HT1080 (cell line): ENCODE data around the gene DCP1B. TPM values are rescaled to one million over a fixed set of nuclear protein-coding genes. Genes with fewer than 3 reads are reported as not detected.

Source experiments
- DNase-seq: peaks from one replicate; pipeline ENCODE4 v3.0.0-alpha.2; 2015; ENCODE audit warnings: low read depth
- polyA plus RNA-seq, 2 experiments: library from polyadenylated mRNA; depleted of rRNA; stranded (reverse); fragments of >200 nt; gene quantifications; 2 replicates each; pipeline ENCODE4 v1.2.3, GENCODE V29; 2015
- total RNA-seq: library from RNA; depleted of rRNA; stranded (reverse); fragments of >200 nt; shearing (Covaris generic); gene quantifications from 2 replicates; pipeline ENCODE4 v1.2.3, GENCODE V29; 2014; rRNA removed

The DCP1B gene
- 13.0 and 15.9 TPM in 2 replicates for total RNA-seq
- polyA plus RNA-seq (2015; cell fraction: cytosol; rRNA removed): 22.2 and 23.5 TPM in 2 replicates
- polyA plus RNA-seq (2015; cell fraction: nucleus; rRNA removed): 28.2 and 28.6 TPM in 2 replicates

DNA sequence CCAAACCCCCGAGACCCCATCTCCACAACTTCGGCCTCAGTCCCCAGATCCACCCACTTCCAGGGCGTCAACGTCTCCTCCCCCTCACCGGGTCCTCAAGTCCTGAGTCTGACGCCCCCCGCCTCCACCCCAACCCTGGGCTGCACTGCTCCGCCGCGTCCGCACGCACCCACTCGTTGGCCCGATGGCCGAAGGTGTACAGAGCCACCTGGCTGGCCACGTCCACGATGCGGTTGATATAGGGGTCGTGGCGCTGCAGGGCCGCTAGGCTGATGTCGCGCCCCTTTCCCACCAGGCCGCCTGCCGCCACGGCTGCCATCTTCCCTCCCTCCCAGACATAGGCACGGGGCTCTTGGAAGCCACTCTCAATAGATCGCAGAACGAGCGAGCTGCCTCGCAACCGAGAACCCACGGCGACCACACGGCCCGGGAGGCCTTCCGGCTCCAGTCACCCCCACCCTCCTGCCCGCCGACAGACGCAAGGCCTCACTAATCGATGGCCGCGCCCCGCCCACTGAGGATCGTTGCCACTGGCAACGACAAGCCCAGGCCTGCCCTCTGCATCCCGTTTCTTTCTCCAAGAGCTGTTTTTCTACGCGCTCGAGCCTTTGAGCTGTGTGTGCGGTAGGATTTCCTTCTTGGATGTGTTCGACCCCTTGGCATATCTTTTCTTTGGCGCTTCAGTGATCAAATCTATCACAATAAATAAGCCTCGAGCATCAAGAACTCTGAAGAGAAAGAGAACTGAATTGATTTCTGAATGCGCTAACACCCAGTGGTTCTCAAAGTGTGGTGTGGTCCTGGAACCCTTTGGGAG, at the start of gene DCP1B:
TSS of gene DCP1B (minus strand) at position 345 of the 817 bp plus-strand sequence. CDS start at position 319, 26 bp downstream.
- DNase-seq: peak; percentile 97

DNA sequence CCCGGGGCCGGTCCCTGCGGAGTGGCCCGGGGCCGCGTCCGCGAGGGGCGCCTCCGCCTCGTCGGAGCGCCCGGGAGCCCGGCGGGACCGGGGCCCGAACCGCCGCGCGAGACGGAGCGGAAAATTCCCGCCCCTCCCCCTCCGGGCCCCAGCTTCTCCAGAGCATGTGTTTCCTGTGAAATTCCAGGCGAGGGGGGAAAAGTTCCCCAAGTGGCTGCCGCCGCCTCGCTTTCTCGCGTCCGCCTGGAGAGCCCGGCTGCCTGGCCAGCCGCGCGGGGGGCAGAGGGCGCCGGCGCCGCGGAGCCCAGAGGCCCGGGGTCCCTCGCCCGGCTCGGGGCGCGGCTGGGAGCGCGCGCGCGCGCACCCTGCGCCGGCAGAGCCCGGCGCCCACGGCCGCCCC, 49.4 kb upstream of the DCP1B start:
- DNase-seq: no peak

- DNase-seq: no peak
Measured at GRCh38 chr12:2052826-2053678, 48.8 kb upstream of the DCP1B start, which contains the start of gene CACNA1C. Gene CACNA1C (plus strand): TSS chr12:2052987. CDS start chr12:2053563, 576 bp downstream.

DNA sequence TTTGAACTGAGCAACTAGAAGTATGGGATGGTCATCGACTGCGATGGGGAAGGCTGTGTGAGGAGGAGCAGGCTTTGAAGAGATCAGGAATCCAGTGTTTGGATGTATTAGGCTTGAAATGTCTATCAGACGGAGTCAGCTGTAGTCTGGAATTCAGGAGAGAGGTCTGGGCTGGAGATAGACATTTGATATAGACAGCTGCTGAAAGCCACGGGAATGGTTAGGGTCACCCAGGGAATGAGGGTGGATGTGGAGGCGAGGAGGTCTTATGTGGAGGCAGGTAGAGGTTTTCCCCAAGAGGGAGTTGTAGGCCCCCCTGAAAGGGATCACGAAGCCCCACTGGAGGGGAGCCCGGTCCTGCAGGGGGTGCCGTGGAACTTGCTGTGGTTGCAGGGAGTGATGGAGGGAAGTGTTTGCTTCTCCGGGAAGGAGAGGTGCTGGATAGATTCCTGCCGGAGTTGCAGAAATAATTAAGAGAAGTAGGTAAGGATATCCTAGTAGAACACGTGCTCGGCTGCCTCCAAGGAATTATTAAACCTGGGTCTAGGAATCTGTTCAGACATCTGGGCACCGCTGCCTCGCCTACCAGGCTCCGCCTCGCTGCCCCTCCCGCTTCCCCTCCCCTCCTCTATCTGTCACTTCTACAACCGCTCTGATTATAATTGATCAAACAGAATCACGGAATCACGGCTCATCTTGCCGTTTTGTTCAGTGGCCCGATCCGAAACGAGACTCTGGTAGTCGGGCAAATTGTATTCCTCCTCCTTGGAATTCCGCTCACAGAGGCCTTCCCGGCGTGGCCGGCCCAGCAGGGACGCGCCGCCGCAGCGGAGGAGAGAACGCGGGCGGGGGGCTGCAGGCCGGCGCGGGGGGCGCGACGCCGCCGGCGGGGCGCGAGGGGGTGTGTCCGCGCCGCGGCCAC, 47.7 kb upstream of the DCP1B start:
- no peak for DNase-seq

DNA sequence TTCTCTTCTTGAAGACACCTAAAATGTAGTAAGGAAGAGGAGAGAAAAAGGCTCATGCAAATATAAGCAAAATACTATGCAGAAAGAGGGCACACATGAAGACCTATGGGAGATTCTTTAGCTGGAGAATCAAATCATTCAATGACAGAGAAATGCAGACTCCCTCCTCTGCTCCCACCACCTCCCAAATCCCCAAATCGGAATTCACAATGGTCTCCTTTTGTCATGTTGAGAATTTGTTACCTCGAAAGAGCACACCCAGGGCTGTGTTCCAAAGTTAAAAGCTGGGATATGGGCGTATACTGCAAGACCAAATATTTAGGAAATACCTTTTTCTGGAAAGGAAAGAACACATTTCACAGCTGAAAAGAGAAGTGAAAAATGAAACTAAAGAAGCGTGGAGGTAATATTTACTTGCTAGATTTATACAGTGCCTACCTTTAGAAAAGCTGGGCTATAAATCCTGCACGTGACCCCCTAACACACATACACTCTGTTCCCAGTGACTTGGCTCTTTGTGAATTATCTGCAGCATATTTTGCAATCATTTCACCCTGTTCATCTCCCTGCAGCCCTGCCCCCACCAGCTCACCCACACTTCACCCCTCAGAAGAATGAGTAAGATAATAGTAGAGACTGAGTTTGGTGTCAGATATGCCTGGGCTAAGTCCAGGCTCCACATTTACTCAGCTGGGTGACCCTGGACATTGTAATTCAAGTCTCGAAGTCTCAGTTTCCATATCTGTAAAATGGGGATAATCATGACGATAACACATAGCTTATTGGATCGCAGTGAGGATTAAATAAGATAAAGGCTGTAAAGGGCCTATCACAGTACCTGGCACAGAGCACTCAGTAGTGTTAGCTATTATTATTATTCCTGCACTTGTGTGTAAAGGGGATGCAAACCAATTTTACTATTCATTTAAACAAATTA, 45.6 kb upstream of the DCP1B start:
- DNase-seq: no peak

DNA sequence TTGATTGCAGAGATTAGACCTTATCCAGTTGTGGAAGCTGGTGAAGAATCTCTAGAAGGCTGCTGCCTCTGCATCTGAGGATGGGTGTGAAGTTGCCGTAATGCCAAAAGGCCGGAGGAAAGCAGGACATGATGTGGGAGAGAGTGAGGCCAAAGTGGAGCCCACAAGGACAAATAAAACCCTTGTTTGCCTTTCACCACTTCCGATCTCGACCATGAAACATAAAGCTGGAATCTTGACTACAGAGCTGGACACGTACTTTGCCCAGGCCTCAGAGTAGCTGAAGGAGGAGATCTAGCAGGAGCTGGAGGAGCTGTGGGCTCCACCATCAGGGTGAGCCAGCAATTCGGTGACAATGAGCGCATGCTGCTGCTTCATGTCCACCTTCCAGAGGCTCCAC, 43.5 kb upstream of the DCP1B start:
- peak; percentile 15 for DNase-seq

DNA sequence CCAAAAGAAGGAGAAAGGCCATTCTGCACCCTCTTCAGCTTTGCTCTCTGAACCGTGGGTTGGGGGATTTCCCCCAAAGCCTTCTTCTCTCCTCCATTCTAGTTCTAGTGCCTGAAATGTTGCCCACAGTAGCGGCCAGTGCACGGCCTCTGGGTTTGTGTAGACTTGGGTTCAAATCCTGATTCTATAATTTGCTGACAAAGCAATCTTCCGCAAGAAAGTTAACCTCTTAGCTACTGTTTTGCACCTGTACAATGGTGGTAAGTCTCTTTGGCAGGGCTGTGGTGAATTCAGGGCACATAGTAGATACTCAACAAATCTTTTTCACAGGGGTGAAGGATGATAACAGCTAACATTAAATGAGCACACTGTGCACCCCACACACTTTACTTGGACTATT, 42.7 kb upstream of the DCP1B start:
- no peak for DNase-seq

DNA sequence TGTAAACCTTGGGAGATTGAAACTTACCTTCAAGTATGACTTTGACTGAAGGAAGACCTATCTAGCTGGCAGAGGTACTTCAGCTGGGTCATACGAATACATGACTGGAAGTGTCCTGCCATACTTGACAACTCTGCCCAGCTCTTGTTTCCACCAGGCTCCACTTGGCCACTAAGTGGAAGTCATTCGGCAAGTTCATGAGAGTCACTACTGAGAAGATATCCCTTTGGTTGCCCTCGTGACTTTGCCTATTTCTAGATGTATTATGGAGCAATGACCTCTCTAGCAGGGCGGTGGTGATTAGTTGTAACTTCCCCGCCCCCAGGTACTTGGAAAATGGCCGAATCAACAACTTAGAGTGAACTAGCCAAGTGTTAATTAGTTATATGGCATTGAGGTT, 39.9 kb upstream of the DCP1B start:
- DNase-seq: no peak

- DNase-seq: no peak
Measured at GRCh38 chr12:2043054-2043453, 38.8 kb upstream of the DCP1B start.

DNA sequence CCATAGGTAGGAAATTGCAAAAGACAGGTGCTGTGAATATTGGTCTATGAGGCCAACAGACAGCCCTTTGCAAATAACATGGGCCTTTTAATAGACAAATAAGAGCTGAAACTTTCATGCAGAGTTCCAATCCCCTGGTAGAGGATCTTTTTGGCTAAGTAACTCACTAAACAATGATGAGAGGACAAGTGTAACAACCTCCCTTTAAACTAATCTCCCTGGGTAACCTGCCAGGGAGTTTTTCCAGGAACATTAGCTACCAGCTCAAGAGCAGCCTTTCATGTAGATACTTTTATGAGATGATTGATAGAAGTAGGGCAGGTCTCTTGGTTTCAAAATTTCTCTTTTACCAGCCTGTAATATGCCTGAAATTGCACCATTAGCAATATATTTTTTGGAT, 34.8 kb upstream of the DCP1B start:
- no peak for DNase-seq

DNA sequence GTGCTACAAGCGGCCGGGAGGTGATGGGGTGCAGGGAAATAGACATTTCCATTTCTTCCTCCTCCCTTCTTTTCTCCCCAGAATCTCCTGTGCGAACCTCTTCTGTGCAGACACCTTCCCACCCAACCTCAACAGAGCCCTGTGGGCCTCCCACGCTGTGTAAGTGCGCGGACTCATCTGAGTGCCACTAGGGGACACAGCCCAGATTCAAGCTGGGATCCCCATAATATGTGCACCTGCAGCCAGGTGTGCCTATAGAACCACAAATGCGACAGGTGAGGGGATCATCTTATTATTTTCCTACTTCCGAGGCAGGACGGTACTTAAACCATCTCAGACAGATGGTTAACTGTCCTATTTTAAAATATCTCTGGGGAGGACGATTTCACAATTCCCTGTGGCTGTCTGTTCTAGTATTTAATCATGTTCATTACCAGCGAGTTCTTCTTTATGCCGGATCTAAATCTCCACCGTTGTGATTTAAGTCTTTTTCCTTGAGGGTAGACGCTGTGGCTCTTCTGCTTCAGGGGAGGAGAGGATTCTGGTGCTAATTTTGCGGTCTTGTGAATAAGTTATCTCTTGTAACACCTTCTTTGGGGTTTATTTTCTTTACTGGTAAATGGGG, 31.3 kb upstream of the DCP1B start:
- no peak for DNase-seq

DNA sequence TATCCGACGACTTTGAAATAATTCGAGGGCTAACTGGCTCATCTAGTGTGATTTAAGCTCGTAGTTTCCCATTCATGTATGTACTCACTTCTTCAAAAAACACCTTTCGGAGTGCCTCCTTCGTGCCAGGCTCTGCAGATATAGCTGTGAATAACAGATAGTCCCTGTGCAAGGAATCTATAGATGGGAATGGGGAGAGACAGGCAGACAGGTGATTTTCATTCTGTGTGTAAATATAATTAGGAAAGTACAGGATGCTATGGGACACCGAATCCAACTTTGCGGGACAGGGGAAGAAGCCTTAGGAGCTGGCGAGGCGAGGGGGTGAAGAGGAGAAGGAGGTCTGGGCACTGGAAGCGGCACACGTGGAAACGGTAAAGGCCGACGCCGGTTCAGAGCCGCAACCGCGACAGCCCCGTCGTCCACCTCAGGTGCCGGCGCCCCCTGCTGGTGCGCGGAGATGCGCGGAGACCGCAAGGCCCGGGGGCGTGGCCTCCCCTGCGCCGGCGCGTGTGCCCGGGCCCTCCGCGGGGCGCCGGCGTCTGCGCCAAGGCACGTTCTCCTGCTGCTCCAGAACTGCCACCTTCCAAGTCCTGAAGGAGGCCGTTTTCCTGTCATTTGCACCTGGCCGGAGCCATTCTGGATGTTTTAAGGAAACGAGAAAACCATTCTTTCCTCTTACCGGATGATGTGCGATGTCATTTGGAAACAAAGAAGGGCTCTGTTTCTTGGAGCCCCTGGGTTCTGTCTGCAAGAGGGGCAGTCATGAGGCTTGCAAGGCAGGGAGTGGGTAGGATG, 30.6 kb upstream of the DCP1B start:
- peak; percentile 68 for DNase-seq

DNA sequence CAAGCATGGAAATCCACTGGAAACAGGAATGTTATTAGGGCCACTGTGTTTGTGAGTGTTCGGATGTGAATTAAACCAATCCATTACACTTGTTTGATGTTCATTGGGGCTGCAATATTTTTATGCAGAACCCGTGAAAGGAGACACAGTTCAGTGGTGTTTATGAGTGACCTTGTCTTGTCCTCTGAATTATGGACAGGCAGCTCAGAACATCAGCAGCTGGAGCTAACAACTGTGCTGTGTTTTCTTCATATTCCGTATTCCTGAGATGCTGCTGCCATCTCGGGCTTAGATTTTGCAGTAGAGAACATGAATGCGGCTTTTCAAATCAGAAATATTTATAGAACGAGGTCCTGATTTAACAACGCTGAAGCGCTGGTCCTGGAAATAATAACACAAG, 28.2 kb upstream of the DCP1B start:
- no peak for DNase-seq

DNA sequence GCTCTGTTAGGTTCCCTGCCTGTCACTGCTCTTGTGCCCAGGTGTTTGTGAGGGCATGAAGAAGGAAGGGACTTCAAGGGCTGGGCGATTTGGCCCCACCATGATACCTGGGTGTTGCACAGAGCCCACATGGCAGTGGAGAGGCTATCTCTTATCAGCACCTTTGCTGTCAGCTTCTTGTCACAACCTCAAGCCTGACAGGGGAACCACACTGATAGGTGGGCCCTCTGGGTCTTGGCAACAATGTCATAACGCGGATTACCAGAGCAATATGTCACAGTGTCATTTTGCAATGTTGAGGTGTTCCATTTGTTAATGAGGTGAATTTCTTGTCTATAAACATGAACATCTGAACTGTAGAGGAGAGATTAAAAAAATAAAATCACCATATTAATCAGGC, 25.6 kb upstream of the DCP1B start:
- no peak for DNase-seq

DNA sequence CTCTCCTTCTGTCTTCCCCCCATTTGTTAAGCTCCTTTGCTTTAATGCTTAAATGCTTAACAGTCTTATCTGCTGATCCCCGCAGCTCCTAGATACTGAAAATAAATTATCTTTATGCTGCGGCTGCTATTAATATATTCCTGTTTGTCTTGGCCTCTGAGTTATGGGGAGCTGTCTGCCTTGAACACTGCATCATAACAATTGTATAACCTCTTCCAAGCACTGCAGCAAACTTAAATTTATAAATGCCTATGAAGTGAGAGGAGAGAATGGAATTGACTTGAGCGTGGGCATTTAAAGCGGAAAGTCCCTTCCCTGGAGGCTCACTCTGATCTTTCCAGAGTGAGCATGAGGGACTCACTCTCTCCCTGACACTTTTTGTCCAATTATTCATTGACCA, 23.1 kb upstream of the DCP1B start:
- DNase-seq: no peak

DNA sequence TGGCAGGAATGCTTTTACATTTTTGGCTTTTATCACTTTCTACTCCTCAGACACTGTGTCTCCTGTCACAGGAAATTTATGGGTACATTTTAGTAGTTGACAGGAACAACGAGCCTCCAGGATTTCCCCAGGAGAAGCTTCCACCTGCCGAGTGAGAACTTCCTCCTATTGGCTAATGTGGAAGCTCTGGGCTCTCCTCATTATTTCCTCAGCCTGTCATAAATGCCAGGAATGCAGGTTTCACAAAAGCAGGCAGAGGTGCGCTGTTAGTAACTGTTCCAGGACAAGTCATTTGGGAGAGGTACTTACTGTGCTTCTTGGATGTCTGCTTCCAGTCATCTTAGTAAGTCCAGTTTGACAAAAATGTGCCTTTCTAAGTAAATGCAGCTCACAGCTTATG, 19.1 kb upstream of the DCP1B start:
- no peak for DNase-seq

GRCh38 chr12:2020511-2020910, 16.3 kb upstream of the DCP1B start:
- DNase-seq: no peak

DNA sequence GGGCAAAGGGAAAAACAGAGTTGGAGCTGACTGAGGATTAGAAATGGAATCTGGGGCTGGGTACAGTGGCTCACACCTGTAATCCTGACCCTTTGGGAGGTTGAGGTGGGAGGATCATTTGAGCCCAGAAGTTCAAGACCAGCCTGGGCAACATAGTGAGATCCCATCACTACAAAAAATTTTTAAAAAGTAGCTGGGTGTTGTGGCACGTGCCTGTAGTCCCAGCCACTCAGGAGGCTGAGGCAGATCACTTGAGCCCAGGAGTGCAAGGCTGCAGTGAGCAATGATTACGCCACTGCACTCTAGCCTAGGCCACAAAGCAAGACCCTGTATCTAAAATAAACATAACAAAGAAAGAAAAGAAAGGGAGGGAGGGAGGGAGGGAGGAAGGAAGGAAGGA, 14.9 kb upstream of the DCP1B start:
- DNase-seq: no peak

DNA sequence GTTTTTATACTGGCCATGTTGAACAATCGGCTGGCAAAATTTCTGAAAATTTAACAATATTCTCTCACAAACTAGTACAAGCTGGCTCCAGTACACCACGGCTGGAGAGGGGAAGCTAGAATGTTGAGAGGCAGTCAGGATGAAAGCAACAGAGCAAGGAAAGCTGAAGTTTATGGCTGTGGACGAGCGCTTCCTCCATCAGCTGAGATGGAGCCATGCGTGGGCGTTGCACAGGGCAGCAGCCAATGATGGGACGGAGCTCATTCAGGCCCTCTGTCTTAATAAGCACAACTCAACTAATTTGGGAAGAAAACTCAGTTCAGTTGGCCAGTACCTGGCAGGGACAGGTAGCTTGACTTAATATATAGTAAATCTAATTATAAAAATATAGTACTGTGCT, 14.1 kb upstream of the DCP1B start:
- DNase-seq: no peak
